GM23338 (cell line): ENCODE results near the gene CTRL.

Experiments used
- EZH2 ChIP-seq: fragments of 200-600 bp; sonication (generic); IDR thresholded peaks from one replicate; pipeline ENCODE4 v1.8.0; 2017; ENCODE audit warnings: antibody characterized with exemption, mild to moderate bottlenecking, low read depth; ENCODE audit not compliant: unreplicated experiment
- JUNB ChIP-seq: IDR thresholded peaks from one replicate; pipeline ENCODE4 v1.6.1; 2016; ENCODE audit warnings: antibody characterized with exemption; ENCODE audit not compliant: unreplicated experiment
- TF ChIP-seq, protein P1 (sequence below), 2 experiments: fragments of 200-600 bp in 1 of 2; sonication (generic) in 1 of 2; conservative IDR thresholded peaks; 2 replicates each; pipeline versions ENCODE4 v1.5.1 to v1.6.1; 2016 to 2017; ENCODE audit warnings: antibody characterized with exemption in 2 of 2, low read depth in 2 of 2, mild to moderate bottlenecking in 2 of 2, moderate library complexity in 1 of 2
- TF ChIP-seq, protein P2 (sequence below): IDR thresholded peaks from 2 replicates; pipeline ENCODE4 v1.6.1; 2016; ENCODE audit warnings: antibody characterized with exemption

DNA sequence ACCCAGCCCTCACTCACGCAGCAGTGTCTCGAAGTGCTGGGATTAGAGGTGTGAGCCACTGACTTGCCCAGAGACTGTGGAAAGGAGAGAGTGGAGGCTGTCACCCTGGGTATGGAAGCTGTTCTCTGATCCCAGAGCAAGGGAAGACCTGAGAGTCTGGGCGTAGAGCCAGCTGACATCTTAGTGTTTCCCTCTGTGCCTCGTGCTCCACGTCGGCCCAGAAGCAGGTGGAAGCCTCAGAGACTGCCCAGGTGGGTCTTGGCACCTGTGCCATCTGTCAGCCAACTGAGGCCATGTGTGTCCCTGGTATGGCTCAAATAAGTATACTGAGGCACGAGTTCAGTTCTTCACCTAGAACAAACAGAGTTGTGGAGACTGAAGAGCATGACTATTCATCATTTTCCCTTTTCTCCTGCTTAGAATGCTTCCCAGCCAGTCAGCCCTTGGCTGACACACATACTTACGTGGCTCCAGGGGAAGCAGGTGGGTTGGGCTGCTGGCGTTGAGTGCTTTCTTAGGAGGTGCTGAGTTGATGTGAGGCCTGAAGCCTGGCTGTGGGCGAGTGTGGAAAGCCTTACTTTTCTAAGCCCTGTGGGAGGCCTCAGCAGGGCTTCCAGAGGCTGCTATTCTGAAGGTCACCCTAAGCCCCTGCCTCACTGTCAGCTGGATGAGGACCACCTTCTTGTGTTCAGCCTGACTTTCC is 8.1 kb downstream of the CTRL start:
- TF ChIP-seq, protein P1, sequence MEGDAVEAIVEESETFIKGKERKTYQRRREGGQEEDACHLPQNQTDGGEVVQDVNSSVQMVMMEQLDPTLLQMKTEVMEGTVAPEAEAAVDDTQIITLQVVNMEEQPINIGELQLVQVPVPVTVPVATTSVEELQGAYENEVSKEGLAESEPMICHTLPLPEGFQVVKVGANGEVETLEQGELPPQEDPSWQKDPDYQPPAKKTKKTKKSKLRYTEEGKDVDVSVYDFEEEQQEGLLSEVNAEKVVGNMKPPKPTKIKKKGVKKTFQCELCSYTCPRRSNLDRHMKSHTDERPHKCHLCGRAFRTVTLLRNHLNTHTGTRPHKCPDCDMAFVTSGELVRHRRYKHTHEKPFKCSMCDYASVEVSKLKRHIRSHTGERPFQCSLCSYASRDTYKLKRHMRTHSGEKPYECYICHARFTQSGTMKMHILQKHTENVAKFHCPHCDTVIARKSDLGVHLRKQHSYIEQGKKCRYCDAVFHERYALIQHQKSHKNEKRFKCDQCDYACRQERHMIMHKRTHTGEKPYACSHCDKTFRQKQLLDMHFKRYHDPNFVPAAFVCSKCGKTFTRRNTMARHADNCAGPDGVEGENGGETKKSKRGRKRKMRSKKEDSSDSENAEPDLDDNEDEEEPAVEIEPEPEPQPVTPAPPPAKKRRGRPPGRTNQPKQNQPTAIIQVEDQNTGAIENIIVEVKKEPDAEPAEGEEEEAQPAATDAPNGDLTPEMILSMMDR (conservative IDR thresholded peaks at IDR 0.05; ENCODE audit: low read depth in 2 of 2) = no peak
- no peak for TF ChIP-seq EZH2
- TF ChIP-seq JUNB = no peak
- TF ChIP-seq, protein P2, sequence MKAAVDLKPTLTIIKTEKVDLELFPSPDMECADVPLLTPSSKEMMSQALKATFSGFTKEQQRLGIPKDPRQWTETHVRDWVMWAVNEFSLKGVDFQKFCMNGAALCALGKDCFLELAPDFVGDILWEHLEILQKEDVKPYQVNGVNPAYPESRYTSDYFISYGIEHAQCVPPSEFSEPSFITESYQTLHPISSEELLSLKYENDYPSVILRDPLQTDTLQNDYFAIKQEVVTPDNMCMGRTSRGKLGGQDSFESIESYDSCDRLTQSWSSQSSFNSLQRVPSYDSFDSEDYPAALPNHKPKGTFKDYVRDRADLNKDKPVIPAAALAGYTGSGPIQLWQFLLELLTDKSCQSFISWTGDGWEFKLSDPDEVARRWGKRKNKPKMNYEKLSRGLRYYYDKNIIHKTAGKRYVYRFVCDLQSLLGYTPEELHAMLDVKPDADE = no peak
